Muscle of arm (tissue), 12 donors: ENCODE measurements around the gene HRCT1. TPM values are rescaled to one million over a fixed set of nuclear protein-coding genes. Genes with fewer than 3 reads are reported as not detected.

Source experiments
- DNase-seq: peaks from one replicate; pipeline ENCODE4 v3.0.0-alpha.2; 2013
- polyA plus RNA-seq, 12 donors: library from polyadenylated mRNA; unstranded; fragments of 120-200 nt; gene quantifications; one replicate each; pipeline ENCODE4 v1.2.1, GENCODE V29; 2013; ENCODE audit not compliant: insufficient read length in 12 of 12

HRCT1 gene
- polyA plus RNA-seq, 12 donors = 0.18 to 2.6 (median 1.5) TPM; not detected in 2

- DNase-seq = no peak
Measured at GRCh38 chr9:35940458-35941407, 34.7 kb downstream of the HRCT1 start.

GRCh38 chr9:35942286-35942685 is 36.3 kb downstream of the HRCT1 start:
- DNase-seq = no peak

GRCh38 chr9:35944173-35944572 is 38.2 kb downstream of the HRCT1 start:
- DNase-seq = no peak

GRCh38 chr9:35944841-35945240 is 38.8 kb downstream of the HRCT1 start:
- DNase-seq = no peak

- peak; percentile 72 for DNase-seq
Measured at GRCh38 chr9:35945341-35946018, 39.5 kb downstream of the HRCT1 start.

- no peak for DNase-seq
Measured at GRCh38 chr9:35948451-35948850, 42.4 kb downstream of the HRCT1 start.

GRCh38 chr9:35948901-35949318 is 42.9 kb downstream of the HRCT1 start:
- no peak for DNase-seq

GRCh38 chr9:35951736-35952135 is 45.7 kb downstream of the HRCT1 start:
- DNase-seq = no peak

- DNase-seq = no peak
Measured at GRCh38 chr9:35952526-35953191, 46.7 kb downstream of the HRCT1 start.

GRCh38 chr9:35954942-35955546 is 49.0 kb downstream of the HRCT1 start:
- peak; percentile 77 for DNase-seq

GRCh38 chr9:35956651-35957050 is 50.6 kb downstream of the HRCT1 start:
- no peak for DNase-seq

Other genes starting within 250 kb of the HRCT1 start
- not detected for gene RMRP, start 248.2 kb upstream of the HRCT1 start, polyA plus RNA-seq
- gene CCDC107, start 247.9 kb upstream of the HRCT1 start, polyA plus RNA-seq = 10 to 100 TPM in 10 of 12 donors, not detected in 2; 12.4 to 21.7 (median 16.1) TPM
- gene ARHGEF39, start 241.0 kb upstream of the HRCT1 start, polyA plus RNA-seq = 1 to 10 TPM in 11 of 12 donors, not detected in 1; 3.3 to 8.0 (median 5.2) TPM
- 1 to 10 TPM in 4 of 12 donors, under 1 TPM in 6, not detected in 2; 0.42 to 6.9 (median 0.75) TPM for gene CA9, start 232.3 kb upstream of the HRCT1 start, polyA plus RNA-seq
- gene TPM2, start 216.3 kb upstream of the HRCT1 start, polyA plus RNA-seq = over 10,000 TPM in 1 of 12 donors, 1,000 to 10,000 TPM in 11; 1,434 to 10,856 (median 6,506) TPM
- gene TLN1, start 174.0 kb upstream of the HRCT1 start, polyA plus RNA-seq = 100 to 1,000 TPM in 3 of 12 donors, 10 to 100 TPM in 8, not detected in 1; 83.0 to 108 (median 90.3) TPM
- gene CREB3, start 173.5 kb upstream of the HRCT1 start, polyA plus RNA-seq = 10 to 100 TPM in 11 of 12 donors, not detected in 1; 21.3 to 45.7 (median 24.9) TPM
- 10 to 100 TPM in 11 of 12 donors, not detected in 1; 33.9 to 87.1 (median 55.8) TPM for gene GBA2, start 157.0 kb upstream of the HRCT1 start, polyA plus RNA-seq
- 10 to 100 TPM in 11 of 12 donors, not detected in 1; 15.1 to 21.8 (median 19.8) TPM for gene RGP1, start 156.9 kb upstream of the HRCT1 start, polyA plus RNA-seq
- 1 to 10 TPM in 1 of 12 donors, under 1 TPM in 1, not detected in 10; 0.98 to 1.4 TPM for gene MSMP, start 151.9 kb upstream of the HRCT1 start, polyA plus RNA-seq
- 10 to 100 TPM in 11 of 12 donors, not detected in 1; 14.4 to 30.9 (median 26.3) TPM for gene NPR2, start 114.6 kb upstream of the HRCT1 start, polyA plus RNA-seq
- gene SPAG8, start 93.9 kb upstream of the HRCT1 start, polyA plus RNA-seq = 1 to 10 TPM in 10 of 12 donors, not detected in 2; 1.7 to 4.0 (median 2.2) TPM
- 10 to 100 TPM in 11 of 12 donors, not detected in 1; 25.7 to 40.7 (median 29.3) TPM for gene HINT2, start 91.2 kb upstream of the HRCT1 start, polyA plus RNA-seq
- under 1 TPM in 10 of 12 donors, not detected in 2; 0.07 to 0.62 (median 0.23) TPM for gene FAM221B, start 77.5 kb upstream of the HRCT1 start, polyA plus RNA-seq
- gene TMEM8B, start 77.0 kb upstream of the HRCT1 start, polyA plus RNA-seq = 10 to 100 TPM in 11 of 12 donors, not detected in 1; 12.0 to 33.1 (median 22.2) TPM
- under 1 TPM in 4 of 12 donors, not detected in 8; 0.13 to 0.31 (median 0.17) TPM for gene OR13J1, start 35.8 kb upstream of the HRCT1 start, polyA plus RNA-seq
- 1 to 10 TPM in 10 of 12 donors, not detected in 2; 1.1 to 2.8 (median 1.9) TPM for gene SPAAR, start 3.3 kb downstream of the HRCT1 start, polyA plus RNA-seq
- under 1 TPM in 6 of 12 donors, not detected in 6; 0.22 to 0.48 (median 0.29) TPM for gene OR2S2, start 52.0 kb downstream of the HRCT1 start, polyA plus RNA-seq
- gene RECK, start 130.7 kb downstream of the HRCT1 start, polyA plus RNA-seq = 10 to 100 TPM in 11 of 12 donors, not detected in 1; 21.7 to 62.1 (median 29.2) TPM
- 100 to 1,000 TPM in 8 of 12 donors, 10 to 100 TPM in 3, not detected in 1; 85.2 to 231 (median 113) TPM for gene GLIPR2, start 230.5 kb downstream of the HRCT1 start, polyA plus RNA-seq